ENCODE data around the gene CMTM8. TPM values are rescaled to one million over a fixed set of nuclear protein-coding genes. Genes with fewer than 3 reads are reported as not detected.
A peak's percentile ranks its signal among the peaks of the same experiment; 100 is the strongest.
"Not testable (repeated sequence)": the region's sequence is repeated elsewhere in the genome, so short reads cannot be mapped to it uniquely, and the experiment has no call there.

The CMTM8 gene
- total RNA-seq, 1 donor from 2014 or later, result 0.24 TPM

GRCh38 chr3:32381922-32382321, 143.4 kb downstream of the CMTM8 start:
- no peak for TF ChIP-seq CTCF (IDR thresholded peaks at IDR 0.05)
- H3K27ac Mint-ChIP-seq, result no peak overlapping the region
- H3K27me3 Mint-ChIP-seq, result no peaks in the 10 kb centered on the region
- no peak overlapping the region for H3K4me3 Mint-ChIP-seq
- ATAC-seq (ENCODE audit: low read depth), result no peak
- intact Hi-C loops (cut with micrococcal nuclease), result no loop called here
- DNase-seq, result no peak
- POLR2A ChIA-PET, result interaction anchor here (0.7 kb wide), 1 partner anchor 142 kb away, joined by 7 read pairs; no protein-coding TSS in a partner anchor
- peaks cover 18% of the 10 kb centered on the region for H3K4me1 Mint-ChIP-seq
- no peaks in the 10 kb centered on the region for H3K36me3 Mint-ChIP-seq (ENCODE audit: low read depth)
- CTCF ChIA-PET, result interaction anchor here (1.4 kb wide), 1 partner anchor 86 kb away, joined by 5 read pairs; no protein-coding TSS in a partner anchor
- no peaks in the 10 kb centered on the region for H3K9me3 Mint-ChIP-seq

GRCh38 chr3:32383136-32383711, 144.7 kb downstream of the CMTM8 start:
- TF ChIP-seq CTCF (IDR thresholded peaks at IDR 0.05), result no peak
- ChIA-PET CTCF (interaction anchor here (0.9 to 1.1 kb wide), 2 partner anchors 8 to 85 kb away, joined by 3 read pairs; no protein-coding TSS in a partner anchor), POLR2A (no interaction called here)
- intact Hi-C loops (cut with micrococcal nuclease), result no loop called here
- H3K36me3 Mint-ChIP-seq (ENCODE audit: low read depth), result no peaks in the 10 kb centered on the region
- H3K9me3 Mint-ChIP-seq, result no peaks in the 10 kb centered on the region
- H3K27ac Mint-ChIP-seq, result no peak overlapping the region
- H3K4me3 Mint-ChIP-seq, result no peak overlapping the region
- DNase-seq (no peak), ATAC-seq (ENCODE audit: low read depth) (no peak)
- H3K4me1 Mint-ChIP-seq, result peaks cover 18% of the 10 kb centered on the region
- no peaks in the 10 kb centered on the region for H3K27me3 Mint-ChIP-seq

GRCh38 chr3:32384938-32385337, 146.5 kb downstream of the CMTM8 start:
- Mint-ChIP-seq H3K27ac (no peak overlapping the region), H3K9me3 (no peaks in the 10 kb centered on the region), H3K4me1 (peaks cover 12% of the 10 kb centered on the region), H3K4me3 (no peak overlapping the region), H3K27me3 (no peaks in the 10 kb centered on the region), H3K36me3 (ENCODE audit: low read depth) (no peaks in the 10 kb centered on the region)
- ChIA-PET POLR2A (interaction anchor here (0.6 kb wide), 1 partner anchor 116 kb away, joined by 4 read pairs; no protein-coding TSS in a partner anchor), CTCF (interaction anchor here (0.7 to 2.2 kb wide), 3 partner anchors 10 to 83 kb away, joined by 3 to 7 read pairs (median 3); no protein-coding TSS in a partner anchor)
- intact Hi-C loops (cut with micrococcal nuclease), result no loop called here
- DNase-seq (no peak), ATAC-seq (ENCODE audit: low read depth) (peak; percentile 37)
- no peak for TF ChIP-seq CTCF (IDR thresholded peaks at IDR 0.05)

- ATAC-seq (ENCODE audit: low read depth) (no peak), DNase-seq (no peak)
- POLR2A ChIA-PET, result interaction anchor here (0.6 kb wide), 1 partner anchor 65 kb away, joined by 3 read pairs; no protein-coding TSS in a partner anchor
- Mint-ChIP-seq H3K36me3 (ENCODE audit: low read depth) (peaks cover 9% of the 10 kb centered on the region), H3K4me3 (no peak overlapping the region), H3K4me1 (peaks cover 23% of the 10 kb centered on the region), H3K9me3 (no peaks in the 10 kb centered on the region), H3K27me3 (no peaks in the 10 kb centered on the region), H3K27ac (no peak overlapping the region)
- no peak for TF ChIP-seq CTCF (IDR thresholded peaks at IDR 0.05)
- intact Hi-C loops (cut with micrococcal nuclease), result no loop called here
- CTCF ChIA-PET, result no interaction called here
Measured at GRCh38 chr3:32387512-32387911, 149.0 kb downstream of the CMTM8 start.

- H3K4me3 Mint-ChIP-seq, result peak overlapping the region; percentile 11
Measured at GRCh38 chr3:32389577-32389976, 151.1 kb downstream of the CMTM8 start.

More at GRCh38 chr3:32389577-32389976, 151.1 kb downstream of the CMTM8 start:
- DNase-seq; H3K27me3 Mint-ChIP-seq; ATAC-seq (ENCODE audit: low read depth); H3K27ac Mint-ChIP-seq; intact Hi-C loops (cut with micrococcal nuclease); H3K9me3 Mint-ChIP-seq: not testable (repeated sequence)
- CTCF ChIA-PET, result interaction anchor here (2.7 kb wide), 1 partner anchor 78 kb away, joined by 13 read pairs; no protein-coding TSS in a partner anchor
- POLR2A ChIA-PET, result interaction anchor here (0.6 to 0.7 kb wide), 2 partner anchors 168 to 455 kb away, joined by 3 to 6 read pairs; no protein-coding TSS in a partner anchor
- Mint-ChIP-seq H3K4me1 (peaks cover 42% of the 10 kb centered on the region), H3K36me3 (ENCODE audit: low read depth) (peaks cover 19% of the 10 kb centered on the region)

Measured in activated B cell treated with CpG ODN at 0.5 μM for 24 hours (primary cell).